ENCODE measurements around the gene RRP9.

RRP9 gene

DNA sequence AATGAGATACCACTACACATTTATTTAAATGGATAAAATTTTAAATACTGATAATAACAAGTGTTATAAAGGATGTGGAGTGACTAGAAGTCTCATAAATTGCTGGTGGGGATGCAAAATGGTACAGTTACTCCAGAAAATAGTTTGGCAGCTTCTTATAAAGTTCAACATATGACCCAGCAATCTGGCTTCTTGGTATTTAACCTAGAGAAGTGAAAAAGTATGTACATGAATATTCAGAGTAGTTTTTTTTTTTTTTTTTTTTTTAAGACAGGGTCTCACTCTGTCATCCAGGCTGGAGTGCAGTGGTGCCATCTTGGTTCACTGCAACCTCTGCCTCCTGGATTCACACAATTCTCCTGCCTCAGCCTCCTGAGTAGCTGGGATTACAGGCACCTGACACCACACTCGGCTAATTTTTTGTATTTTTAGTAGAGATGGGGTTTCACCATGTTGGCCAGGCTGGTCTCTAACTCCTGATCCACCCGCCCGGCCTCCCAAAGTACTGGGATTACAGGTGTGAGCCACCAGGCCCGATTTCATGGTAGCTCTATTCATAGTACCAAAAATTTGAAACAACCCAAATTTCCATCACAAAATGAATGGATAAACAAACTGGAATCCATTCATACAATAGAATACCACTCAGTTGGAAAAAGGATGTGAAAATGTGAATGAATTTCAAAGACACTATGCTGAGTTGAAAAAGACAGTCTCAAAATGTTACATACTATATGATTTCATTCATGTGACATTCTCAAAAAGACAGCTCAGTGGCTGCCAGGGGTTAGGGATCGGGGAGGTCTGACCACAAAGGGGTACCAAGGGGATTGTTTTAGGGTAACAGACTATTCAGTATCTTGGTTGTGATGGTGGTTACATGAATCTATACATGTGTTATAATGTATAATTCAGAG lies 14.4 kb downstream of the RRP9 start:
- H3K4me1 ChIP-seq (ENCODE audit: low read length) = no peaks in the 10 kb centered on the region
- H3F3A ChIP-seq (ENCODE audit: insufficient read depth, low read length) = no peaks in the 10 kb centered on the region
- H2AFZ ChIP-seq (ENCODE audit: low read length) = no peak overlapping the region
- H3K9me3 ChIP-seq (replicated peaks; ENCODE audit: insufficient read depth, low read length) = no peaks in the 10 kb centered on the region
- H3K4me3 ChIP-seq (ENCODE audit: low read length) = no peak overlapping the region
- H3K27ac ChIP-seq (ENCODE audit: low read length) = no peak overlapping the region
- H3K27me3 ChIP-seq (replicated peaks; ENCODE audit: insufficient read depth, low read length) = no peaks in the 10 kb centered on the region
- H3K9ac ChIP-seq (ENCODE audit: low read length) = no peak overlapping the region
- H3K79me2 ChIP-seq (ENCODE audit: low read length) = no peaks in the 10 kb centered on the region
- DNase-seq = no peak
- no peaks in the 10 kb centered on the region for H4K20me1 ChIP-seq (ENCODE audit: insufficient read depth, low read length)
- H3K4me2 ChIP-seq (ENCODE audit: low read depth, low read length) = no peak overlapping the region
- no peak for TF ChIP-seq EZH2phosphoT487 (IDR thresholded peaks at IDR 0.05; ENCODE audit: low read length)
- TF ChIP-seq EZH2 (optimal IDR thresholded peaks at IDR 0.05; ENCODE audit: low read depth, low read length) = no peak
- TF ChIP-seq, protein P1, sequence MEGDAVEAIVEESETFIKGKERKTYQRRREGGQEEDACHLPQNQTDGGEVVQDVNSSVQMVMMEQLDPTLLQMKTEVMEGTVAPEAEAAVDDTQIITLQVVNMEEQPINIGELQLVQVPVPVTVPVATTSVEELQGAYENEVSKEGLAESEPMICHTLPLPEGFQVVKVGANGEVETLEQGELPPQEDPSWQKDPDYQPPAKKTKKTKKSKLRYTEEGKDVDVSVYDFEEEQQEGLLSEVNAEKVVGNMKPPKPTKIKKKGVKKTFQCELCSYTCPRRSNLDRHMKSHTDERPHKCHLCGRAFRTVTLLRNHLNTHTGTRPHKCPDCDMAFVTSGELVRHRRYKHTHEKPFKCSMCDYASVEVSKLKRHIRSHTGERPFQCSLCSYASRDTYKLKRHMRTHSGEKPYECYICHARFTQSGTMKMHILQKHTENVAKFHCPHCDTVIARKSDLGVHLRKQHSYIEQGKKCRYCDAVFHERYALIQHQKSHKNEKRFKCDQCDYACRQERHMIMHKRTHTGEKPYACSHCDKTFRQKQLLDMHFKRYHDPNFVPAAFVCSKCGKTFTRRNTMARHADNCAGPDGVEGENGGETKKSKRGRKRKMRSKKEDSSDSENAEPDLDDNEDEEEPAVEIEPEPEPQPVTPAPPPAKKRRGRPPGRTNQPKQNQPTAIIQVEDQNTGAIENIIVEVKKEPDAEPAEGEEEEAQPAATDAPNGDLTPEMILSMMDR (IDR thresholded peaks at IDR 0.05; ENCODE audit: low read length) = no peak
- H3K36me3 ChIP-seq (replicated peaks; ENCODE audit: insufficient read depth, low read length) = no peaks in the 10 kb centered on the region
- H3K9me2 ChIP-seq (replicated peaks; ENCODE audit: insufficient read depth, low read length) = no peaks in the 10 kb centered on the region

DNA sequence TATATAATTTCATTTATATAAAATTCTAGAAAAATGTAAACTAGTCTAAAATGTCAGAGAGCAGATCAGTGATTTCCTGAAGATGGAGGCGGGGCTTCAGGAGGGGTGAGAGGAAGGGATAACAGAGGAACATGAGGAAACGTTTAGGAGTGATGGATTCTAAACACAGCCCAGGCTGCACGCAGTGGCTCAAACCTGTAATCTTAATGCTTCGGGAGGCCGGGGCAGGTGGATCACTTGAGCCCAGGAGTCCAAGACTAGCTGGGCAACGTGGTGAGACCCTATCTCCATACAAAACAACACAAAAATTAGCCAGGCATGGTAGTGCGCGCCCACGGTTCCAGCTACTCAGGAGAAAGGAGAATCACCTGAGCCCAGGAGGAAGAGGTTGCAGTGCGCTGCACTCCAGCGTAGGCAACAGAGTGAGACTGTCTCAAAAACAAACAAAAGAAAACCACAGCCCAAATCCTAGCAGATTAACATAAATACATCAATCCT lies 20.6 kb downstream of the RRP9 start:
- Histone ChIP-seq H3K79me2 (ENCODE audit: low read length) (no peaks in the 10 kb centered on the region), H3K9ac (ENCODE audit: low read length) (no peak overlapping the region), H3K27me3 (replicated peaks; ENCODE audit: insufficient read depth, low read length) (no peaks in the 10 kb centered on the region), H3K36me3 (replicated peaks; ENCODE audit: insufficient read depth, low read length) (no peaks in the 10 kb centered on the region), H3K9me2 (replicated peaks; ENCODE audit: insufficient read depth, low read length) (no peaks in the 10 kb centered on the region), H3K9me3 (replicated peaks; ENCODE audit: insufficient read depth, low read length) (no peaks in the 10 kb centered on the region), H3K27ac (ENCODE audit: low read length) (no peak overlapping the region), H3K4me3 (ENCODE audit: low read length) (no peak overlapping the region), H3F3A (ENCODE audit: insufficient read depth, low read length) (no peaks in the 10 kb centered on the region), H4K20me1 (ENCODE audit: insufficient read depth, low read length) (no peaks in the 10 kb centered on the region), H2AFZ (ENCODE audit: low read length) (no peak overlapping the region), H3K4me1 (ENCODE audit: low read length) (no peaks in the 10 kb centered on the region), H3K4me2 (ENCODE audit: low read depth, low read length) (no peak overlapping the region)
- TF ChIP-seq, protein P1 (IDR thresholded peaks at IDR 0.05; ENCODE audit: low read length) = no peak
- TF ChIP-seq EZH2phosphoT487 (IDR thresholded peaks at IDR 0.05; ENCODE audit: low read length) (no peak), EZH2 (optimal IDR thresholded peaks at IDR 0.05; ENCODE audit: low read depth, low read length) (no peak)
- no peak for DNase-seq

GRCh38 chr3:51916418-51916817 lies 25.3 kb downstream of the RRP9 start:
- no peaks in the 10 kb centered on the region for H4K20me1 ChIP-seq (ENCODE audit: insufficient read depth, low read length)
- H3K9me2 ChIP-seq (replicated peaks; ENCODE audit: insufficient read depth, low read length) = no peaks in the 10 kb centered on the region
- H3K4me3 ChIP-seq (ENCODE audit: low read length) = no peak overlapping the region
- no peaks in the 10 kb centered on the region for H3K9me3 ChIP-seq (replicated peaks; ENCODE audit: insufficient read depth, low read length)
- H3K9ac ChIP-seq (ENCODE audit: low read length) = no peak overlapping the region
- no peaks in the 10 kb centered on the region for H3F3A ChIP-seq (ENCODE audit: insufficient read depth, low read length)
- H3K4me1 ChIP-seq (ENCODE audit: low read length) = no peaks in the 10 kb centered on the region
- TF ChIP-seq EZH2phosphoT487 (IDR thresholded peaks at IDR 0.05; ENCODE audit: low read length) = no peak
- TF ChIP-seq EZH2 (optimal IDR thresholded peaks at IDR 0.05; ENCODE audit: low read depth, low read length) = no peak
- TF ChIP-seq, protein P1 (IDR thresholded peaks at IDR 0.05; ENCODE audit: low read length) = no peak
- H3K36me3 ChIP-seq (replicated peaks; ENCODE audit: insufficient read depth, low read length) = no peaks in the 10 kb centered on the region
- no peaks in the 10 kb centered on the region for H3K27me3 ChIP-seq (replicated peaks; ENCODE audit: insufficient read depth, low read length)
- no peak overlapping the region for H2AFZ ChIP-seq (ENCODE audit: low read length)
- H3K27ac ChIP-seq (ENCODE audit: low read length) = no peak overlapping the region
- H3K79me2 ChIP-seq (ENCODE audit: low read length) = no peaks in the 10 kb centered on the region
- no peak for DNase-seq
- H3K4me2 ChIP-seq (ENCODE audit: low read depth, low read length) = no peak overlapping the region

Data from MM.1S (cell line).